ENCODE data around the gene TNFRSF8. TPM values are rescaled to one million over a fixed set of nuclear protein-coding genes. Genes with fewer than 3 reads are reported as not detected.

Gene TNFRSF8
- total and polyA plus RNA-seq, 9 of the 15 experiments (the other 6 are each of a cell fraction or from before 2014, with no cell fraction given), result 3.5 to 38.4 (median 17.1) TPM

GRCh38 chr1:12166834-12167492, 103.9 kb downstream of the TNFRSF8 start, which contains the start of gene TNFRSF1B (continued):
- no peak; the same call in none of the 2 replicates for TF ChIP-seq RREB1 (CRISPR knock-in tag; IDR thresholded peaks at IDR 0.05)
- TF ChIP-seq ZNF239 (CRISPR knock-in tag; IDR thresholded peaks at IDR 0.05), result no peak
- TF ChIP-seq FIP1L1 (IDR thresholded peaks at IDR 0.05; ENCODE audit: low read depth, low read length, poor library complexity, severe bottlenecking), result peak; percentile 87
- TF ChIP-seq ETS2 (tag; IDR thresholded peaks at IDR 0.05; ENCODE audit: borderline replicate concordance, poor library complexity, severe bottlenecking), result no peak
- no peak for TF ChIP-seq HBP1 (CRISPR knock-in tag; IDR thresholded peaks at IDR 0.05)
- TF ChIP-seq PCBP2 (IDR thresholded peaks at IDR 0.05; ENCODE audit: low read depth, low read length, poor library complexity, severe bottlenecking), result no peak
- TF ChIP-seq ZNF717 (CRISPR knock-in tag; IDR thresholded peaks at IDR 0.05), result no peak
- peak; percentile 75 for TF ChIP-seq MAX (CRISPR knock-in tag; IDR thresholded peaks at IDR 0.05)
- peak; percentile 86; the same call in 1 of the 2 replicates for TF ChIP-seq CTBP1 (IDR thresholded peaks at IDR 0.05; ENCODE audit: borderline replicate concordance)
- no peak for TF ChIP-seq SMARCC2 (IDR thresholded peaks at IDR 0.05; ENCODE audit: low read depth)
- TF ChIP-seq MEIS2 (IDR thresholded peaks at IDR 0.05; ENCODE audit: partially characterized antibody), result no peak
- TF ChIP-seq ZNF830 (CRISPR knock-in tag; IDR thresholded peaks at IDR 0.05), result no peak
- TF ChIP-seq NCOA6 (IDR thresholded peaks at IDR 0.05), result no peak
- TF ChIP-seq FOXP1 (CRISPR knock-in tag; IDR thresholded peaks at IDR 0.05), result peak; percentile 88; the same call in 1 of the 2 replicates
- peak; percentile 78 for TF ChIP-seq POLR2AphosphoS5 (IDR thresholded peaks at IDR 0.05; ENCODE audit: control insufficient read depth, insufficient read depth, low read depth, low read length)
- TF ChIP-seq ZSCAN32 (CRISPR knock-in tag; IDR thresholded peaks at IDR 0.05), result no peak
- no peak for TF ChIP-seq C11orf30 (IDR thresholded peaks at IDR 0.05; ENCODE audit: low read depth)
- TF ChIP-seq CTCF (IDR thresholded peaks at IDR 0.05 in 2 of 3, conservative IDR thresholded peaks at IDR 0.05 in 1 of 3; ENCODE audit: insufficient read depth in 2 of 3, low read depth in 1 of 3, low read length in 3 of 3), result peak in 2 of 3 experiments; percentile 0 to 5; a peak in 1 of 6 replicates
